SJSA1 (cell line): Measurements from ENCODE around the gene HDAC11. TPM values are rescaled to one million over a fixed set of nuclear protein-coding genes. Genes with fewer than 3 reads are reported as not detected.
"Not testable (repeated sequence)": the region's sequence is repeated elsewhere in the genome, so short reads cannot be mapped to it uniquely, and the experiment has no call there.

ENCODE experiments used
- DNase-seq, 2 experiments: peaks; one replicate each; pipeline ENCODE4 v3.0.0-alpha.2; 2015 to 2020; ENCODE audit warnings: low spot score in 2 of 2, low read depth in 1 of 2
- H3K27ac ChIP-seq: fragments of 250-450 bp; sonication (Bioruptor Pico); 2 replicates; pipeline ENCODE4 v1.5.1; 2020; ENCODE audit warnings: mild to moderate bottlenecking, moderate library complexity
- H3K27me3 ChIP-seq: fragments of 250-450 bp; sonication (Bioruptor Pico); replicated peaks from 2 replicates; pipeline ENCODE4 v1.5.1; 2020; ENCODE audit warnings: mild to moderate bottlenecking, moderate library complexity
- H3K36me3 ChIP-seq: fragments of 250-450 bp; sonication (Bioruptor Pico); 2 replicates; pipeline ENCODE4 v1.5.1; 2020; ENCODE audit warnings: mild to moderate bottlenecking
- H3K4me1 ChIP-seq: fragments of 250-450 bp; sonication (Bioruptor Pico); replicated peaks from 2 replicates; pipeline ENCODE4 v1.6.1; 2021; ENCODE audit warnings: mild to moderate bottlenecking
- H3K4me3 ChIP-seq: fragments of 250-450 bp; sonication (Bioruptor Pico); 2 replicates; pipeline ENCODE4 v1.5.1; 2020; ENCODE audit warnings: mild to moderate bottlenecking
- H3K9me3 ChIP-seq: fragments of 250-450 bp; sonication (Bioruptor Pico); replicated peaks from 2 replicates; pipeline ENCODE4 v1.5.1; 2020; ENCODE audit warnings: mild to moderate bottlenecking
- total RNA-seq: library from RNA; depleted of rRNA; stranded (reverse); fragments of >200 nt; shearing (Covaris generic); gene quantifications from 2 replicates; pipeline ENCODE4 v1.2.3, GENCODE V29; 2014

Gene HDAC11
- total RNA-seq, 1 experiment from 2014 or later: 8.1 TPM

DNA sequence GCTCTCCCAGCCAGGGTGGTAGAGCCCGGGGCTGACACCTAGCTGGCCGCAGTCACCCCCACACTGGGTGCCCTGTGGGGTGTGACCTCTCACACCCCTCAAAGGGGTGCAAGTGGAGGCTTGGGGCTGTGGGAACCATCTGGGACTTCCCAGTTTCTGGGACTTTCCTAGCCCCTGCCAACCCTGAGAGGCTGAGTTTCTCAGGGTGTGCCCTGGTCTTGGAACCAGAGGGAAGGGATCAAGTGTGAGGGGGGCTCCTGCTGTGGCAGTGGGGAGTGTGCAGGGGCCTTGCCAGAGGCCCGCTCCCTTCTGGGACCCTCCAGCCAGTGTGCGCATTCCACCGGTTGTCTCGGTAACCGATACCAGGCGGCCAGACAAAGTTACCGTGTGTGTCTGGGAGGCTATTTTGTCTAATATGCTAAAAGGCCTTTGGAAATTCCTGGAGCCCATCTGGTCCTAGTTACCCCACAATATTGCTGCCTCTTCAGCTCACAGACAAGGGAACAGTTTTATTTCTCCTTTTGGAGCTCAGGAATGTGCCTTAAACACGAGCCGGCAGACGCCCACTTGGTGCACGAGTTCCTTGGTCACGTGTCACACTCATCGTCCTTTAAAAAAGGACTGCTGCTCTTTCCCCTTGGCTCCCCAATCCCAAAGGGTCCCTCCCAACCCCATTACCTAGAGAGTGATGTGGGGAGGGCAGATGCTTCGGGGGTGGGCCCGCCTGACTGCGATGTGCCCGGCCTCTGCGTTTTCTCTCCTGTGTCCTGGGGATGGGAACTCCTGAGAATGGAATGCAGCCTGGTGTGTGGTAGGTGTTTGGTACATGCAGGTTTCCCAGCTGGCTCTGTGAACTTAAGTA is 33.2 kb downstream of the HDAC11 start:
- Histone ChIP-seq H3K9me3 (no peaks in the 10 kb centered on the region), H3K36me3 (no peaks in the 10 kb centered on the region), H3K4me3 (no peak overlapping the region), H3K27ac (no peak overlapping the region), H3K4me1 (peaks cover 4% of the 10 kb centered on the region), H3K27me3 (no peaks in the 10 kb centered on the region)
- DNase-seq: no peak

DNA sequence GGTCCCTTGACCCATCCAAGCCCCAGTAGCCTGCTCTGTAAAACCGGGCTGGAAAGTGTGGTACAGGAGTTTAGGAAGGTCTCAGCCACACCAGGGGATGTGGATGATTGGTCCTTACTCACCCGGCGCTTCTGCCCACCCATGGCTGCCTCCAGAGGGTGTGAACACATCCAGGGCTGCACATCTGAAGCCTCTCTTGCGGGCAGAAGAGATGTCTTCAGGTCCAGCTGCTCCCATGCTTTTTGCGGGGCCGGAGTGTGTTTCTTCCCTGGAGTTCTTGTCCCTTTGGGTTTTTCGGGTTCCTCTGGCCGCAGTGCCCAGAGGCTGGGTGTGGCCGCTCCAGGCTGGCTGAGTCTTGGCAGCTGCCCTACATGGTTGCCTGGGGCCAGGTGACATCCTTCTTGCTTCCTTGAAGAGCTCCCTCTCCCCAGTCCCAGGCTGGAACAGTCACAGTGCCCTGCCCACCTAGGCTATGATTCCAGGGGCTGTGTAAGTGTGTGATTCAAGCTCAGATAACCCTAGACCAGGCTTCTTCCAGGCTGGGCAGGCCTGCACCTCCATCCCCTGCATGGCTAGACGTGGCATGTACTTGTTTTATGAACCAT is 33.9 kb downstream of the HDAC11 start:
- Histone ChIP-seq H3K36me3 (no peaks in the 10 kb centered on the region), H3K9me3 (no peaks in the 10 kb centered on the region), H3K27ac (no peak overlapping the region), H3K27me3 (no peaks in the 10 kb centered on the region), H3K4me3 (no peak overlapping the region), H3K4me1 (0 out of 2 replicates have a peak, but pooled peaks cover 3% of the 10 kb centered on the region)
- DNase-seq: no peak

DNA sequence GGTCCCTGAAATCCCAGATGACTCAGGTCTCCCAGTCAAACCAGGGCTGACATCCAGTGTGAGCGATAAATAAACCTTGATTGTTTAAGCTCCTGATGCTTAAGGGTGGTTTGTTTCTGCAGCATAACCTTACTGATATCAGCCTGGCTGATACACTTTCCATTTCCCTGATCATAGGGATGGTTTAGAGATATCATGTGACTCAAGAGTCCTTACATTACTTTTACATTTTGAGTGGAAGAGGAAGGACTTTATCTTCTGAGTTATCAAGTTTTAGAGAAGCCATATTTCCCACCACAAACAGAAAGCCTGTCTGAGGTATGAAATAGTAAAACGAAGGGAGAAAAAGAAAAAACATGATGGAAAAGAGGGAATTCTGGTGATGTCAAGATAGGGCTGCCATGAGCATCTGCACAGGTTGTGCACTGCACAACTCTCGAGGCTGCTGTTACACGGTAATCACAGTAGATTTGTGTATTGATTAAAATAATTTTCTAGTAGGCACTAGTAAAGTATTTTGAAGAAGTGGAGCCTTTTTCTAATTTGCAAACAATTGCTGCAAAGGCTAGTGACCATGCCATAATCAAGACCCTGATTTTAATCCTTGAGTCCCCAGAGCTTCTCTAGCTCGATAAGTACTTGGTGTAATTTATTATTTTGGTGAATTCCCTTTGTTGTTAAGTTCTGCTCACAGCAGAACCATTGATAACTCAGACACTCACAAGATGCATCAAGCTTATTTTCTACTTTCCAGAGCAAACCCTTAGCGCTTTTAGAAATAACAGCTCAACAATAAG is 34.7 kb downstream of the HDAC11 start:
- H3K36me3 ChIP-seq: no peaks in the 10 kb centered on the region
- no peaks in the 10 kb centered on the region for H3K9me3 ChIP-seq
- 0 out of 2 replicates have a peak, but pooled peaks cover 3% of the 10 kb centered on the region for H3K4me1 ChIP-seq
- H3K27ac ChIP-seq: no peak overlapping the region
- H3K4me3 ChIP-seq: no peak overlapping the region
- H3K27me3 ChIP-seq: no peaks in the 10 kb centered on the region
- no peak for DNase-seq

- no peaks in the 10 kb centered on the region for H3K27me3 ChIP-seq
- no peaks in the 10 kb centered on the region for H3K9me3 ChIP-seq
- H3K27ac ChIP-seq: no peak overlapping the region
- H3K4me1 ChIP-seq: 0 out of 2 replicates have a peak, but pooled peaks cover 3% of the 10 kb centered on the region
- DNase-seq: no peak
- no peaks in the 10 kb centered on the region for H3K36me3 ChIP-seq
- no peak overlapping the region for H3K4me3 ChIP-seq
Observed at GRCh38 chr3:13515786-13516759, 36.0 kb downstream of the HDAC11 start.

- DNase-seq: no peak
- Histone ChIP-seq H3K36me3 (no peaks in the 10 kb centered on the region), H3K4me3 (no peak overlapping the region), H3K27ac (no peak overlapping the region), H3K4me1 (0 out of 2 replicates have a peak, but pooled peaks cover 3% of the 10 kb centered on the region), H3K9me3 (no peaks in the 10 kb centered on the region), H3K27me3 (no peaks in the 10 kb centered on the region)
Observed at GRCh38 chr3:13516760-13517135, 36.6 kb downstream of the HDAC11 start.

GRCh38 chr3:13517253-13517977 is 37.3 kb downstream of the HDAC11 start:
- Histone ChIP-seq H3K36me3 (no peaks in the 10 kb centered on the region), H3K9me3 (no peaks in the 10 kb centered on the region), H3K4me3 (no peak overlapping the region), H3K27me3 (no peaks in the 10 kb centered on the region), H3K4me1 (0 out of 2 replicates have a peak, but pooled peaks cover 3% of the 10 kb centered on the region), H3K27ac (no peak overlapping the region)
- DNase-seq: no peak

GRCh38 chr3:13518516-13518953 is 38.4 kb downstream of the HDAC11 start:
- Histone ChIP-seq H3K27ac (no peak overlapping the region), H3K36me3 (no peaks in the 10 kb centered on the region), H3K27me3 (no peaks in the 10 kb centered on the region), H3K4me1 (0 out of 2 replicates have a peak, but pooled peaks cover 2% of the 10 kb centered on the region), H3K4me3 (no peak overlapping the region), H3K9me3 (no peaks in the 10 kb centered on the region)
- DNase-seq: no peak

DNA sequence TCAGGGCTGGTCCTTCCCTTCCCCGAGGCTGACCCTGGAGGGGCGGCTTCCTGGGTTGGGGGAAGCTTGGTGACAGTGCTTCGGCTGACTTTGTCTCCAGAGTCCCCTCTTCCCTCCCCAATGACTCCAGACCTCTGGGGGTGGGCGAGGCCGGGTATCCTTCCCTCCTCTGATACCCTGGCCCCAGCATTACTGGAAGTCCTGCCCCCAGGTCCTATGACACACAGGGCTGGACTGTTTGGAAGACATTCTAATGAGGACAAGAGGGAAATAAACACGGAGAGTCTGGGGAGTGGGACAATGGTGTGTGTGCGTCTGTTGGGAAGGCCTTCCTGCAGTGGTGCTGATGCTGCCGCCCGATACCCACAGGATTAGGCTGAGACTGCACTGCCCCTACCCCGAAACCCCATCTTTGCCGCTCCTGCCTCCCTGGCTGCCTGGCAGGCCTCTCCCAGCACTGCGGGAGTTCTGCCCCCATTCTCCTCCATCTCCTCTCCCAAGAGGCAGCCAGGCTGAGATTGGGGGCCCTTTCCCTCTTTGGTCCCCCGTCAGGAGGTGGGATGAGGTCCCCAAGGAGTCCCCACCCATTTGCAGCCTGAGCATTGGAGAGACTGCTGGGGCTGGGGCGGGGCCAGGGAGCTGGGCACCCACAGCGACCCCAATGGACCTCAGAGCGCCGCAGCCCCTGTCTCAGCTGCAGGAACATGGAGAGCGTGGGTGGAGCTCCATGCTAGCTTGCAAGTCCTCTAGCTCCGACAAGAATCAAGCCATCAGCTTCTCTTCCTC is 39.1 kb downstream of the HDAC11 start:
- H3K4me1 ChIP-seq: no peaks in the 10 kb centered on the region

DNA sequence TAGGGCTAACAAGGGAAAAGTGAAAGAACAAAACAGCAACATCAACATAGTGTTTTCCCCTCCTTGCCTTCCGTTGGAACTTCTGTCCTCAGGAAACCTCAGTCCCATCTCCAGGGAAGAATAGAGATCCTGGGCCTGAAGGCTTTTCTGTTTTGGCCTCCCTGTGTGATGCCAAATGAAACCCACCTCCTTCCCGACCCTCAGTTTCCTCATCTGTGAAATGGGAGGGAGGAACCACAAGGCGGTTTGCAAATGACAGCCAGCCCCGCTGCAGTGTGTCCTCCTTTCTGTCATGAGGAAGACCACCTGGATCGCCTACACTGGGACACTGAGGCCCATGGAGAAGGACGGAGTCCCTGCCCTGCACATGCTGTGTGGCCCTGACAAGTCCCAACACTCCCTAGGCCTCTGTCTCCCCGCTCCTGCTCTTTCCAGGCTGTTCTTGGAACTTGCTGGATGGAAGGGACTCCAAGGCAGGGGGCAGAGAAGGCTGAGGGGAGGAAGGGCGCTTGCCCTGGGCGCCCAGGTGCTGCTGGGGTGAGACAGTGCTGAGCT is 40.3 kb downstream of the HDAC11 start:
- no peaks in the 10 kb centered on the region for H3K4me1 ChIP-seq

More for the DNA sequence above, 39.1 kb downstream of the HDAC11 start:
- Histone ChIP-seq H3K27me3 (no peaks in the 10 kb centered on the region), H3K4me3 (no peak overlapping the region), H3K9me3 (no peaks in the 10 kb centered on the region), H3K36me3 (no peaks in the 10 kb centered on the region), H3K27ac (no peak overlapping the region)
- DNase-seq: no peak

DNA sequence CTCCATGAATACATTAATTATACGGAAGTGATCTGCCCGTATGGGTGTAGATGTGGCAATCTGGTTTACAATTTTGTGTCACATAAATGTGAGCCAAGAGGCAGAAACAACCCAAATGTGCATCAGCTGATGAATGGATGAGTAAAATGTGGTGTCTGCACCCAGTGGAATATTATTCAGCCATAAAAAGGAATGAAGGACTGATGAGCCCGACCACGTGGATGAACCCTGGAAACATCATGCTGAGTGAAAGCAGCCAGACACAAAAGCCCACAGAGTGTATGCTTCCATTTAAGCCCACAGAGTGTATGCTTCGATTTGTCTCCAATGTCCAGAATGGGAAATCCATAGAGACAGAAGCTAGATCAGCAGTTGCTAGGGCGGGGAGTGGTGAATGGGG is 41.2 kb downstream of the HDAC11 start:
- H3K4me1 ChIP-seq: no peaks in the 10 kb centered on the region
- no peaks in the 10 kb centered on the region for H3K27me3 ChIP-seq
- no peak for DNase-seq
- no peak overlapping the region for H3K4me3 ChIP-seq
- H3K27ac ChIP-seq: no peak overlapping the region
- no peaks in the 10 kb centered on the region for H3K9me3 ChIP-seq
- H3K36me3 ChIP-seq: no peaks in the 10 kb centered on the region

More for the DNA sequence above, 40.3 kb downstream of the HDAC11 start:
- no peaks in the 10 kb centered on the region for H3K27me3 ChIP-seq
- no peak overlapping the region for H3K4me3 ChIP-seq
- no peaks in the 10 kb centered on the region for H3K36me3 ChIP-seq
- no peak for DNase-seq
- H3K27ac ChIP-seq: no peak overlapping the region
- H3K9me3 ChIP-seq: no peaks in the 10 kb centered on the region

GRCh38 chr3:13521749-13522148 is 41.6 kb downstream of the HDAC11 start:
- not testable (repeated sequence) for H3K27ac ChIP-seq, H3K27me3 ChIP-seq, H3K36me3 ChIP-seq, H3K4me3 ChIP-seq, DNase-seq, H3K4me1 ChIP-seq, H3K9me3 ChIP-seq

- Histone ChIP-seq H3K9me3 (no peaks in the 10 kb centered on the region), H3K27ac (no peak overlapping the region), H3K27me3 (no peaks in the 10 kb centered on the region), H3K4me3 (no peak overlapping the region), H3K4me1 (no peaks in the 10 kb centered on the region), H3K36me3 (no peaks in the 10 kb centered on the region)
- no peak for DNase-seq
Observed at GRCh38 chr3:13522236-13522635, 42.1 kb downstream of the HDAC11 start.
